SU-DHL-6 (cell line): Measurements from ENCODE around the gene MRPS18B.
A peak's percentile ranks its signal among the peaks of the same experiment; 100 is the strongest.

Experiments used
- H2AFZ ChIP-seq: fragments of 200-600 bp; sonication (generic); 2 replicates; pipeline ENCODE4 v1.6.1; 2014; ENCODE audit warnings: low read depth, mild to moderate bottlenecking, moderate library complexity, mixed read lengths, antibody characterized with exemption, low read length; ENCODE audit not compliant: severe bottlenecking
- H3F3A ChIP-seq: fragments of 200-600 bp; shearing (Covaris generic); 2 replicates; pipeline ENCODE4 v1.6.0; 2016; ENCODE audit warnings: antibody characterized with exemption, mild to moderate bottlenecking; ENCODE audit not compliant: insufficient read depth
- H3K27ac ChIP-seq: fragments of 200-600 bp; sonication (generic); 2 replicates; pipeline ENCODE4 v1.5.1; 2016; ENCODE audit warnings: low read depth, mild to moderate bottlenecking, low read length, moderate library complexity, mixed read lengths
- H3K27me3 ChIP-seq: fragments of 200-600 bp; sonication (generic), shearing (Covaris generic); 2 replicates; pipeline ENCODE4 v1.6.0; 2014; ENCODE audit warnings: mild to moderate bottlenecking, low read length
- H3K36me3 ChIP-seq: fragments of 200-600 bp; sonication (generic); 2 replicates; pipeline ENCODE4 v1.6.1; 2014; ENCODE audit warnings: mild to moderate bottlenecking, low read length, mixed read lengths
- H3K4me2 ChIP-seq: fragments of 300-600, 200-600 bp; shearing (Covaris generic), sonication (generic); 2 replicates; pipeline ENCODE4 v1.6.0; 2014; ENCODE audit warnings: low read length, low read depth, mild to moderate bottlenecking; ENCODE audit not compliant: poor library complexity, severe bottlenecking
- H3K4me3 ChIP-seq: fragments of 200-600 bp; sonication (generic); 2 replicates; pipeline ENCODE4 v1.5.1; 2014; ENCODE audit warnings: antibody characterized with exemption, low read length, mild to moderate bottlenecking, mixed read lengths; ENCODE audit not compliant: insufficient read depth, poor library complexity, severe bottlenecking
- H3K79me2 ChIP-seq: fragments of 200-600 bp; sonication (generic); 2 replicates; pipeline ENCODE4 v1.6.1; 2014; ENCODE audit warnings: mild to moderate bottlenecking, low read length, moderate library complexity; ENCODE audit not compliant: insufficient read depth
- H3K9ac ChIP-seq: fragments of 200-600 bp; sonication (generic); 2 replicates; pipeline ENCODE4 v1.7.0; 2014; ENCODE audit warnings: mild to moderate bottlenecking, low read length
- H3K9me2 ChIP-seq: fragments of 200-600 bp; sonication (generic); replicated peaks from 2 replicates; pipeline ENCODE4 v1.6.1; 2014; ENCODE audit warnings: low read length; ENCODE audit not compliant: insufficient read depth
- H3K9me3 ChIP-seq: fragments of 200-600 bp; sonication (generic); 2 replicates; pipeline ENCODE4 v1.6.1; 2014; ENCODE audit warnings: low read length, mixed read lengths; ENCODE audit not compliant: insufficient read depth
- H4K20me1 ChIP-seq: fragments of 200-600 bp; sonication (generic); 2 replicates; pipeline ENCODE4 v1.6.1; 2014; ENCODE audit warnings: low read depth, mild to moderate bottlenecking, antibody characterized with exemption, low read length, moderate library complexity, mixed read lengths
- EZH2phosphoT487 ChIP-seq: fragments of 200-600 bp; sonication (generic), shearing (Covaris generic); conservative IDR thresholded peaks from 2 replicates; pipeline ENCODE4 v1.6.1; 2018; ENCODE audit warnings: mild to moderate bottlenecking, antibody characterized with exemption, low read length, moderate library complexity, mixed read lengths
- TF ChIP-seq, protein P1 (sequence below): fragments of 200-600 bp; sonication (generic); IDR thresholded peaks from one replicate; pipeline ENCODE4 v1.5.1; 2017; ENCODE audit warnings: antibody characterized with exemption, mild to moderate bottlenecking, low read length, moderate library complexity; ENCODE audit not compliant: insufficient read depth, poor library complexity, severe bottlenecking

Gene MRPS18B

DNA sequence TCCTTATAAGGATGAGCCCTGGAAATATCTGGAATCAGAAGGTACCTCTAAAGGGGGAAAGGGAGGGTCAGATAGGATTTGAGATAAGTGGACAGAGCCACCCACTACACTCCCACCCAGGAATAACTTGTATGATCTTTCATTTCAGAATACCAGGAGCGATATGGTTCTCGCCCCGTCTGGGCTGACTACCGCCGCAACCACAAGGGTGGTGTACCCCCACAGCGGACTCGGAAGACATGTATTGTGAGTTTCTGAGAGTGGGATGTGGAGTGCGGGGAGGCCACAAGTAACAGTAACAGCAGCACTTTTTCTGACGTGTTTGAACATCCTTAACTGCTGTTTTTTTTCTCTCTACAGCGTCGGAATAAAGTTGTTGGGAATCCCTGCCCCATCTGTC lies 1.9 kb downstream of the MRPS18B start:
- H3K9me3 ChIP-seq: no peaks in the 10 kb centered on the region
- H3F3A ChIP-seq: peaks cover 34% of the 10 kb centered on the region
- no peaks in the 10 kb centered on the region for H3K9me2 ChIP-seq
- H3K27ac ChIP-seq: no peak overlapping the region
- H3K79me2 ChIP-seq: peaks cover 35% of the 10 kb centered on the region
- no peak overlapping the region for H2AFZ ChIP-seq
- peak overlapping the region; percentile 93; the same call in 1 of the 2 replicates for H3K9ac ChIP-seq
- TF ChIP-seq EZH2phosphoT487: no peak
- TF ChIP-seq, protein P1, sequence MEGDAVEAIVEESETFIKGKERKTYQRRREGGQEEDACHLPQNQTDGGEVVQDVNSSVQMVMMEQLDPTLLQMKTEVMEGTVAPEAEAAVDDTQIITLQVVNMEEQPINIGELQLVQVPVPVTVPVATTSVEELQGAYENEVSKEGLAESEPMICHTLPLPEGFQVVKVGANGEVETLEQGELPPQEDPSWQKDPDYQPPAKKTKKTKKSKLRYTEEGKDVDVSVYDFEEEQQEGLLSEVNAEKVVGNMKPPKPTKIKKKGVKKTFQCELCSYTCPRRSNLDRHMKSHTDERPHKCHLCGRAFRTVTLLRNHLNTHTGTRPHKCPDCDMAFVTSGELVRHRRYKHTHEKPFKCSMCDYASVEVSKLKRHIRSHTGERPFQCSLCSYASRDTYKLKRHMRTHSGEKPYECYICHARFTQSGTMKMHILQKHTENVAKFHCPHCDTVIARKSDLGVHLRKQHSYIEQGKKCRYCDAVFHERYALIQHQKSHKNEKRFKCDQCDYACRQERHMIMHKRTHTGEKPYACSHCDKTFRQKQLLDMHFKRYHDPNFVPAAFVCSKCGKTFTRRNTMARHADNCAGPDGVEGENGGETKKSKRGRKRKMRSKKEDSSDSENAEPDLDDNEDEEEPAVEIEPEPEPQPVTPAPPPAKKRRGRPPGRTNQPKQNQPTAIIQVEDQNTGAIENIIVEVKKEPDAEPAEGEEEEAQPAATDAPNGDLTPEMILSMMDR: no peak
- H3K4me3 ChIP-seq: no peak overlapping the region
- H3K4me2 ChIP-seq: peak overlapping the region; percentile 86
- peaks cover 34% of the 10 kb centered on the region for H3K36me3 ChIP-seq
- H3K27me3 ChIP-seq: no peaks in the 10 kb centered on the region
- no peaks in the 10 kb centered on the region for H4K20me1 ChIP-seq

DNA sequence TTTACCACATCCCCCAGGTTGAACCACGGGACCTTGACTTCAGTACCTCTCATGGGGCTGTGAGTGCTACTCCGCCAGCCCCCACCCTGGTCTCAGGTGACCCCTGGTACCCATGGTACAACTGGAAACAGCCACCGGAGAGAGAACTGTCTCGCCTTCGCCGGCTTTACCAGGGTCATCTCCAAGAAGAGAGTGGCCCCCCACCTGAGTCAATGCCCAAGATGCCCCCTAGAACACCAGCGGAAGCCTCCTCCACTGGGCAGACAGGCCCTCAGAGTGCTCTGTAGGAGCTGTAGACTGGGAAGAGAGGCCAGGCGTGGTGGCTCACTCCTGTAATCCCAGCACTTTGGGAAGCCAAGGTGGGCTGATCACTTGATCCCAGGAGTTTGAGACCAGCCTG lies 7.9 kb downstream of the MRPS18B start:
- Histone ChIP-seq H3K27me3 (no peaks in the 10 kb centered on the region), H4K20me1 (no peaks in the 10 kb centered on the region), H3K36me3 (peaks cover 22% of the 10 kb centered on the region; the same call in 1 of the 2 replicates), H3K9me2 (no peaks in the 10 kb centered on the region), H3K79me2 (no peaks in the 10 kb centered on the region), H3K4me3 (no peak overlapping the region), H2AFZ (no peak overlapping the region), H3F3A (peaks cover 30% of the 10 kb centered on the region), H3K9ac (no peak overlapping the region), H3K9me3 (no peaks in the 10 kb centered on the region), H3K4me2 (no peak overlapping the region), H3K27ac (no peak overlapping the region)
- TF ChIP-seq EZH2phosphoT487: no peak
- TF ChIP-seq, protein P1: no peak

DNA sequence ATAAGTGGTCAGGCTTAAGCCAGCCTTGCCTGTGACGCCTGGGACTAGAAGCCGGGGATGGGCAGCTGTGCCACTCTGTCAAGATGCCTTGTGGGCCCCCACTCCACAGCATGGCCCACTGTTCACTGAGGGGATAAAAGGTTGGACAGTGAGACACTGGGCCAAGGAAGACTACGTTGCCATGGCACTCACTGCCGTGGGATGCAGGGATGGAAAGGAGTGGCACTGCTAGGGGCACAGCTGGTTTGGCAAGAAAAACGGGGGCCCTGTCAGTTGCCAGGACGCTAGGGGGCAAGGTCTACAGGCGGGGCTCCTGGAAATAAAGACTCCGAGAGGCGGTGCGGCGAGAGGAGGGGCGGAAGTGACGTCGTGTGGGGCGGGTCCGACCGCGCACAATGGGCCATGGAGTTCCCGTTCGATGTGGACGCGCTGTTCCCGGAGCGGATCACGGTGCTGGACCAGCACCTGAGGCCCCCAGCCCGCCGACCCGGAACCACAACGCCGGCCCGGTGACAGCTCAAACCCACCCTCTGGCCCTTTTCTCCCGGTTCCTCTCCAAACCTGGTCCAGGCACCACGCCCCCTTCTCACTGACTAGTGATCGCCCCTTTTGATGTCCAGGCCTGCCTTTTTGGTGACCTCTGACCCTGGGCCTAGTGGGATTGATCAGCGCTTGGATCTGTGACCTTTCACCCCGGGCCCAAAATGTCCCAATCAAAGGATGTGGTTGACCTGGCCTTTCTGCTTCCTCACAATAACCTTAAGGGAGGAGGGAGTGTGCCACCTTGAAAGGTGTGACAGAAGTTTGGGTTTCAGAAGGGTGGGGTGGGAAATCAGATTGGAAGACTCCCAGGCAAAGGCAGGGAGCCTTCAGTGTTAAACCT lies 9.1 kb downstream of the MRPS18B start, which contains the start of gene ATAT1:
Gene ATAT1 (plus strand): TSS at position 391 of the 883 bp plus-strand sequence.
- peak within 1 kb of the TSS; percentile 17 for H2AFZ ChIP-seq
- H3K79me2 ChIP-seq: no peaks in the 10 kb centered on the region
- H4K20me1 ChIP-seq: no peaks in the 10 kb centered on the region
- H3K36me3 ChIP-seq: peaks cover 20% of the 10 kb centered on the region; the same call in 1 of the 2 replicates
- no peaks in the 10 kb centered on the region for H3K9me2 ChIP-seq
- H3K4me2 ChIP-seq: peak within 1 kb of the TSS; percentile 60
- TF ChIP-seq, protein P1: peak; percentile 72
- no peak for TF ChIP-seq EZH2phosphoT487
- no peaks in the 10 kb centered on the region for H3K27me3 ChIP-seq
- H3K27ac ChIP-seq: peak within 1 kb of the TSS; percentile 11; the same call in 1 of the 2 replicates
- peak within 1 kb of the TSS; percentile 64 for H3K9ac ChIP-seq
- peak within 1 kb of the TSS; percentile 70 for H3K4me3 ChIP-seq
- no peaks in the 10 kb centered on the region for H3K9me3 ChIP-seq
- H3F3A ChIP-seq: peaks cover 30% of the 10 kb centered on the region
